Endothelial cell of umbilical vein (primary cell): ENCODE data around the gene STPG4. TPM values are rescaled to one million over a fixed set of nuclear protein-coding genes. Genes with fewer than 3 reads are reported as not detected.

Source experiments
- BruUV-seq: library from RNA; stranded (reverse); fragments of 400-500 nt; replicated peaks from 2 replicates; lab custom pipeline; 2021; lab: Mats Ljungman, UMichigan
- CTCF ChIA-PET: fragments of 300-600, 350-600 bp; sonication (Branson Sonifier 250); formaldehyde crosslinking; loops from one replicate; lab custom pipeline; 2021; ENCODE audit warnings: antibody characterized with exemption, inconsistent platforms; lab: Charles Lee
- POLR2A ChIA-PET: fragments of 300-600, 350-600 bp; sonication (Branson Sonifier 250); formaldehyde crosslinking; loops from one replicate; lab custom pipeline; 2021; ENCODE audit warnings: antibody characterized with exemption, inconsistent platforms; lab: Charles Lee
- DNase-seq: peaks from one replicate; pipeline ENCODE4 v3.0.0-alpha.2; 2011; ENCODE audit warnings: low read depth, low spot score
- FAIRE-seq: peaks from 2 replicates; lab custom pipeline; 2011; peaks lifted over from hg19 to GRCh38; lab: Jason Lieb, UNC
- H2AFZ ChIP-seq: 2 replicates; pipeline ENCODE4 v1.6.0; 2012; ENCODE audit warnings: low read depth, low read length, control low read depth, inconsistent platforms
- H3K27ac ChIP-seq: 2 replicates; pipeline ENCODE4 v1.5.1; 2011; ENCODE audit warnings: low read depth, mild to moderate bottlenecking, control low read depth, low read length, moderate library complexity; ENCODE audit not compliant: insufficient read depth
- H3K27me3 ChIP-seq, 2 experiments: 2 replicates each; pipeline versions ENCODE4 v1.6.0 to v1.6.1; 2011; ENCODE audit warnings: low read length in 2 of 2, mixed read lengths in 1 of 2; ENCODE audit not compliant: control insufficient read depth in 2 of 2, insufficient read depth in 2 of 2
- H3K36me3 ChIP-seq, 2 experiments: 2 replicates in 1 of 2; 3 replicates in 1 of 2; pipeline ENCODE4 v1.5.1; 2011; ENCODE audit warnings: low read length in 2 of 2, mild to moderate bottlenecking in 1 of 2, moderate library complexity in 1 of 2; ENCODE audit not compliant: control insufficient read depth in 2 of 2, insufficient read depth in 2 of 2; ENCODE audit errors: extremely low read depth in 1 of 2
- H3K4me1 ChIP-seq: 3 replicates; pipeline ENCODE4 v1.5.1; 2011; ENCODE audit warnings: mild to moderate bottlenecking, low read length; ENCODE audit not compliant: control insufficient read depth, insufficient read depth; ENCODE audit errors: extremely low read depth
- H3K4me2 ChIP-seq: 2 replicates; pipeline ENCODE4 v1.6.1; 2011; ENCODE audit warnings: low read length, control low read depth, mixed read lengths; ENCODE audit not compliant: insufficient read depth
- H3K4me3 ChIP-seq, 3 experiments: fragments of 200-600 bp in 1 of 3; sonication (generic), shearing (Covaris generic) in 1 of 3; replicated peaks in 1 of 3; 2 replicates each; pipeline ENCODE4 v1.5.1; 2011 to 2016; ENCODE audit warnings: control low read depth in 3 of 3, low read length in 3 of 3, mild to moderate bottlenecking in 2 of 3, inconsistent platforms in 1 of 3, low read depth in 1 of 3, moderate library complexity in 1 of 3; ENCODE audit not compliant: insufficient read depth in 1 of 3
- H3K79me2 ChIP-seq: 2 replicates; pipeline ENCODE4 v1.6.0; 2012; ENCODE audit warnings: low read length, inconsistent platforms; ENCODE audit not compliant: control insufficient read depth, insufficient read depth
- H3K9ac ChIP-seq: replicated peaks from 2 replicates; pipeline ENCODE3; 2011; ENCODE audit warnings: low read length, control low read depth; ENCODE audit not compliant: insufficient read depth; ENCODE audit errors: extremely low read depth
- H3K9me1 ChIP-seq: replicated peaks from 3 replicates; pipeline ENCODE4 v1.6.0; 2011; ENCODE audit warnings: mild to moderate bottlenecking, low read length; ENCODE audit not compliant: control insufficient read depth, insufficient read depth; ENCODE audit errors: extremely low read depth
- H3K9me3 ChIP-seq: replicated peaks from 2 replicates; pipeline ENCODE4 v1.5.1; 2012; ENCODE audit warnings: low read length, inconsistent platforms; ENCODE audit not compliant: control insufficient read depth, insufficient read depth
- H4K20me1 ChIP-seq: replicated peaks from 2 replicates; pipeline ENCODE3; 2011; ENCODE audit warnings: mild to moderate bottlenecking, low read length; ENCODE audit not compliant: control insufficient read depth, insufficient read depth; ENCODE audit errors: extremely low read depth
- CTCF ChIP-seq, 2 donors: IDR thresholded peaks; 1 replicate in 1 of 2; 2 replicates in 1 of 2; pipeline ENCODE4 v1.5.1; 2011; ENCODE audit warnings: low read length in 2 of 2, mild to moderate bottlenecking in 2 of 2, moderate library complexity in 2 of 2, control low read depth in 1 of 2, inconsistent platforms in 1 of 2, low read depth in 1 of 2; ENCODE audit not compliant: insufficient read depth in 1 of 2; ENCODE audit errors: extremely low read depth in 1 of 2
- EZH2 ChIP-seq: IDR thresholded peaks from 2 replicates; pipeline ENCODE4 v1.6.1; 2012; ENCODE audit warnings: borderline replicate concordance, low read depth, mild to moderate bottlenecking, moderate library complexity, low read length, inconsistent platforms; ENCODE audit not compliant: severe bottlenecking
- FOS ChIP-seq: IDR thresholded peaks from 2 replicates; pipeline ENCODE4 v1.6.1; 2011; ENCODE audit warnings: mild to moderate bottlenecking, low read length, moderate library complexity, borderline replicate concordance; ENCODE audit not compliant: insufficient read depth
- GATA2 ChIP-seq: IDR thresholded peaks from 2 replicates; pipeline ENCODE4 v1.7.0; 2011; ENCODE audit warnings: low read depth, mild to moderate bottlenecking, moderate library complexity, mixed read lengths, low read length; ENCODE audit not compliant: insufficient read length, insufficient read depth
- JUN ChIP-seq: IDR thresholded peaks from 2 replicates; pipeline ENCODE4 v1.6.1; 2011; ENCODE audit warnings: borderline replicate concordance, low read depth; ENCODE audit not compliant: insufficient read length, insufficient read depth
- MAX ChIP-seq: IDR thresholded peaks from 2 replicates; pipeline ENCODE4 v1.6.1; 2011; ENCODE audit not compliant: insufficient read depth, insufficient read length
- MYC ChIP-seq: IDR thresholded peaks from one replicate; pipeline ENCODE4 v1.6.1; 2011; ENCODE audit warnings: mild to moderate bottlenecking, low read depth, low read length
- POLR2A ChIP-seq: IDR thresholded peaks from 2 replicates; pipeline ENCODE4 v1.6.1; 2012; ENCODE audit warnings: low read depth, mild to moderate bottlenecking, control low read depth, low read length
- POLR2AphosphoS5 ChIP-seq: IDR thresholded peaks from 2 replicates; pipeline ENCODE4 v1.6.1; 2012; ENCODE audit warnings: low read depth, mild to moderate bottlenecking, control low read depth, low read length, moderate library complexity; ENCODE audit not compliant: insufficient read depth
- dilution Hi-C: fragments of 300-500 bp; cut with MboI; formaldehyde crosslinking; loops from one replicate; pipeline ENCODE4 v1.15.0; 2019; ENCODE audit warnings: low sequenced_read_pairs; ENCODE audit not compliant: extremely low pct_ligation_motif_present
- intact Hi-C: fragments of 100-400 bp; cut with micrococcal nuclease; formaldehyde crosslinking; loops from one replicate; pipeline ENCODE4 v1.10.0; 2022
- polyA plus RNA-seq, 4 experiments: library from polyadenylated mRNA; depleted of rRNA in 3 of 4; stranded (reverse) in 3 of 4; unstranded in 1 of 4; fragments of >200 nt; gene quantifications; 2 replicates each; pipeline versions ENCODE4 v1.2.1 to v1.2.3, GENCODE V29; 2011 to 2012; ENCODE audit warnings: missing spikeins in 1 of 4
- total RNA-seq: library from RNA; stranded (reverse); gene quantifications from 2 replicates; pipeline ENCODE4 v1.2.3, GENCODE V29; 2021

Gene STPG4
- total and polyA plus RNA-seq, 2 donors (not counting 3 experiments of a cell fraction or from before 2014, with no cell fraction given), result 0.53 TPM; not detected in 1

GRCh38 chr2:47189635-47190034, 34.5 kb upstream of the STPG4 start:
- CTCF ChIA-PET, result interaction anchor here (0.6 kb wide), 1 partner anchor 110 kb away, joined by 4 read pairs; no protein-coding TSS in a partner anchor
- dilution Hi-C loops (no loop called here), intact Hi-C loops (no loop called here)
- Histone ChIP-seq H3K4me3 (no peak overlapping the region), H4K20me1 (no peaks in the 10 kb centered on the region), H3K9ac (peak overlapping the region; percentile 39), H3K9me1 (no peaks in the 10 kb centered on the region), H3K9me3 (no peaks in the 10 kb centered on the region), H3K4me1 (peaks cover 38% of the 10 kb centered on the region), H3K4me2 (peak overlapping the region; percentile 27), H3K27me3 (no peaks in the 10 kb centered on the region), H2AFZ (peak overlapping the region; percentile 3), H3K27ac (peak overlapping the region; percentile 81), H3K36me3 (no peaks in the 10 kb centered on the region), H3K79me2 (no peaks in the 10 kb centered on the region)
- POLR2A ChIA-PET, result interaction anchor here (0.6 kb wide), 1 partner anchor 18 kb away, joined by 4 read pairs; no protein-coding TSS in a partner anchor
- FAIRE-seq (peak; percentile 83), DNase-seq (peak; percentile 85)
- TF ChIP-seq FOS, result peak; percentile 46
- TF ChIP-seq POLR2A, result no peak
- peak; percentile 73 for TF ChIP-seq JUN
- BruUV-seq, result no TSS peak

- FAIRE-seq (no peak), DNase-seq (no peak)
- H3K9me3 ChIP-seq, result no peaks in the 10 kb centered on the region
- H3K36me3 ChIP-seq, result no peaks in the 10 kb centered on the region
- no peak overlapping the region for H3K4me2 ChIP-seq
- ChIA-PET POLR2A (no interaction called here), CTCF (no interaction called here)
- no peak overlapping the region for H3K4me3 ChIP-seq
- no peaks in the 10 kb centered on the region for H4K20me1 ChIP-seq
- H3K4me1 ChIP-seq, result peaks cover 25% of the 10 kb centered on the region
- intact Hi-C loops, result no loop called here
- dilution Hi-C loops, result no loop called here
- H3K79me2 ChIP-seq, result no peaks in the 10 kb centered on the region
- no peak overlapping the region for H2AFZ ChIP-seq
- no TSS peak for BruUV-seq
- H3K9me1 ChIP-seq, result no peaks in the 10 kb centered on the region
- H3K27ac ChIP-seq, result no peak overlapping the region
- TF ChIP-seq MAX (no peak), GATA2 (no peak), FOS (no peak), POLR2AphosphoS5 (no peak), POLR2A (no peak), EZH2 (no peak), JUN (no peak), MYC (no peak), CTCF (IDR thresholded peaks at IDR 0.05; ENCODE audit: extremely low read depth in 1 of 2, insufficient read depth in 1 of 2, low read depth in 1 of 2, low read length in 2 of 2) (no peak)
- no peak overlapping the region for H3K9ac ChIP-seq
- H3K27me3 ChIP-seq, result no peaks in the 10 kb centered on the region
Observed at GRCh38 chr2:47187069-47187468, 32.0 kb upstream of the STPG4 start.
